Mucosa of rectum (tissue), 2 donors: ENCODE measurements around the gene CABP2.

Experiments
- H3K27ac ChIP-seq, 2 donors: one replicate each; pipeline ENCODE4 v1.7.0; 2013; ENCODE audit warnings: inconsistent platforms in 2 of 2, low read depth in 2 of 2, low read length in 2 of 2
- H3K27me3 ChIP-seq, 2 donors: one replicate each; pipeline ENCODE4 v1.7.0; 2013; ENCODE audit warnings: low read length in 2 of 2; ENCODE audit not compliant: control insufficient read depth in 2 of 2, insufficient read depth in 2 of 2
- H3K36me3 ChIP-seq, 2 donors: one replicate each; pipeline ENCODE4 v1.7.0; 2013; ENCODE audit warnings: low read length in 2 of 2; ENCODE audit not compliant: control insufficient read depth in 2 of 2, insufficient read depth in 2 of 2
- H3K4me1 ChIP-seq, 2 donors: one replicate each; pipeline ENCODE4 v1.7.0; 2013; ENCODE audit warnings: low read length in 2 of 2, mild to moderate bottlenecking in 1 of 2; ENCODE audit not compliant: control insufficient read depth in 2 of 2, insufficient read depth in 2 of 2
- H3K4me3 ChIP-seq, 2 donors: one replicate each; pipeline ENCODE4 v1.7.0; 2013; ENCODE audit warnings: low read length in 2 of 2
- H3K9ac ChIP-seq, 2 donors: one replicate each; pipeline ENCODE4 v1.7.0; 2013; ENCODE audit warnings: low read length in 2 of 2, low read depth in 1 of 2, mild to moderate bottlenecking in 1 of 2
- H3K9me3 ChIP-seq, 2 donors: one replicate each; pipeline ENCODE4 v1.7.0; 2013; ENCODE audit warnings: low read length in 2 of 2; ENCODE audit not compliant: control insufficient read depth in 2 of 2
- donor health status: healthy.
- donor health status: Normal muscosa, but diverticular disease.

The CABP2 gene

GRCh38 chr11:67497656-67498291 is 25.5 kb downstream of the CABP2 start:
- no peaks in the 10 kb centered on the region for H3K9me3 ChIP-seq
- no peak overlapping the region for H3K9ac ChIP-seq
- H3K4me1 ChIP-seq: no peaks in the 10 kb centered on the region
- peaks cover 48 to 52% of the 10 kb centered on the region in 2 donors for H3K36me3 ChIP-seq
- no peaks in the 10 kb centered on the region for H3K27me3 ChIP-seq
- H3K27ac ChIP-seq: no peak overlapping the region
- no peak overlapping the region for H3K4me3 ChIP-seq

- H3K36me3 ChIP-seq: peaks cover 55 to 58% of the 10 kb centered on the region in 2 donors
- no peaks in the 10 kb centered on the region for H3K27me3 ChIP-seq
- no peak overlapping the region for H3K9ac ChIP-seq
- H3K9me3 ChIP-seq: no peaks in the 10 kb centered on the region
- H3K4me3 ChIP-seq: no peak overlapping the region
- H3K27ac ChIP-seq: no peak overlapping the region
- no peaks in the 10 kb centered on the region for H3K4me1 ChIP-seq
Measured at GRCh38 chr11:67496113-67496512, 27.1 kb downstream of the CABP2 start.

- Histone ChIP-seq H3K9ac (no peak overlapping the region), H3K27me3 (no peaks in the 10 kb centered on the region), H3K9me3 (no peaks in the 10 kb centered on the region), H3K4me1 (no peaks in the 10 kb centered on the region), H3K27ac (no peak overlapping the region), H3K36me3 (peaks cover 56 to 60% of the 10 kb centered on the region in 2 donors), H3K4me3 (no peak overlapping the region)
Measured at GRCh38 chr11:67495234-67496005, 27.8 kb downstream of the CABP2 start.

- Histone ChIP-seq H3K9ac (no peak overlapping the region), H3K9me3 (no peaks in the 10 kb centered on the region), H3K4me1 (peaks cover 3 to 5% of the 10 kb centered on the region in 2 donors), H3K27me3 (no peaks in the 10 kb centered on the region), H3K27ac (no peak overlapping the region), H3K4me3 (no peak overlapping the region), H3K36me3 (peaks cover 54 to 62% of the 10 kb centered on the region in 2 donors)
Measured at GRCh38 chr11:67494371-67495233, 28.6 kb downstream of the CABP2 start.

DNA sequence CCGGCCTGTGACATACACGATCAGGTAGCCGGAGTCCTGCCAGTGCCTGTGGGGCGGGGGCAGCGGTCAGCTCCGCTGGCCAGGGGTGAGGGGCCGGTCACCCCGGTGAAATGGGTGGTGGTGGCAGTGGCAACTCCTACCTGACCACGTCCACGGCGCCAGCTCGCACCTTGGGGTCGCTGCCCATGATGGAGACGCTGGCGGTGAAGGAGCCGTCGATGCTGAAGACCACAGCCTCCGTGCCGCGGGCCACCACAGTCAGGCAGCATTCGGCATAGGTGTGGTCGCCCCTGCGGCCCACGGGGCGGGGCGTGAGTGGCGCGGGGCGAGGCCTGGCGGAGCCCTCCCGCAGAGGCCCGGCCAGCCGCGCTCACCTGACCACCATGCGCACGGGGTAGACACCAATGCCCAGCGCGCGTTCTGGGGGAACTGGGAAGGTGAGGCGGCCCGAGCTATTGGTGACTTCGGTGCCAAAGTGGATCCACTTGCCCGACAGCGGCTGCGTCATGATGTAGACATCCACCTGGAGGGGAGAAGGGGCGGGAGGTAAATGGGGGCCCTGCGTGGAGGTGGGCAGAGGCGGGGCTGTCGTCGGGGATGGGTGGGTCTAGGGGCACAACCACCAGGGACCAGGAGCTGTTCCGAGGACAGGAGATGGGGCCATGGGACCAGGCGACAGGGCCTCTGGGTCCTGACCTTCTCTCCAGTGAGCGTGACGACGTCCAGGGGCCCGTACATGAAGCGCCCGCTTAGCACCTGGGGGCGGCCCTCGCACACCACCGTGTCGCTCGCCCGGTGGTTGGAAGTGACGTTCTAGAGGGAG is 29.5 kb downstream of the CABP2 start:
- H3K4me3 ChIP-seq: no peak overlapping the region
- no peaks in the 10 kb centered on the region for H3K27me3 ChIP-seq
- no peaks in the 10 kb centered on the region for H3K9me3 ChIP-seq
- H3K36me3 ChIP-seq: peaks cover 52 to 60% of the 10 kb centered on the region in 2 donors
- no peak overlapping the region for H3K9ac ChIP-seq
- H3K27ac ChIP-seq: no peak overlapping the region
- H3K4me1 ChIP-seq: peaks cover 4 to 10% of the 10 kb centered on the region in 2 donors

GRCh38 chr11:67492801-67493547 is 30.3 kb downstream of the CABP2 start:
- no peaks in the 10 kb centered on the region for H3K9me3 ChIP-seq
- H3K27ac ChIP-seq: no peak overlapping the region
- H3K4me3 ChIP-seq: no peak overlapping the region
- H3K9ac ChIP-seq: no peak overlapping the region
- peaks cover 4 to 10% of the 10 kb centered on the region in 2 donors for H3K4me1 ChIP-seq
- H3K27me3 ChIP-seq: no peaks in the 10 kb centered on the region
- H3K36me3 ChIP-seq: peaks cover 45 to 56% of the 10 kb centered on the region in 2 donors

DNA sequence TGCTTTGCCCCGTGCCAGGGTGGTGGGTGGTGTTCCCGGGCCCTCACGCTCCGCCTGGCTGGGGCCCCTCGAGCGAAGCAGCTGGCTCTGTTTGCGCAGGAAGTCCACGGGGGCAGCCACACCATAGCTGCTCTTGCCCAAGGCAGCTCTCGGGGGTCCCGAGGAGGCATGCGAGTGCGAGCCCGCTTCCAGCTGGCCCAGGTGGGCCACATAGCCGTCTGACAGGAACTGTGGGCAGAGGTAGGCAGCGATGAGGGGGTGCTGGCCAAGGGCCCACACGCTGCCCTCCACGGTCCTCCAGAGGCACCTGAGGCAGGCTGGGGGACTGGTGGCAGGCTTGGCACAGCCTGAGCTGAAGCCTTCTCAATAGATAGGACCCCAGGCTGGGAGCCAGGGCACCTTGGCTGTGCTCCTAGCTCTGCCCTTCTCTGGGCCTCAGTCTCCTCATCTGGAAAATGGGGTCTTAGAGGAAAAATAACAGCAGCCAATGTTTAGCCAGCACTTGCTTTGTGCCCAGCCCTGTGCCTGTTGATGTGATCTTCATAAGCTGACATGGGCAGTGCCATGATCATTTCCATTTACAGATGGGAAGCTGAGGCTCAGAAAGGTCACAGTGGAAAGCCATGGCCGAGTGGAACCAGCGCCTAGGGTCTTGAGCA is 31.0 kb downstream of the CABP2 start:
- peaks cover 41 to 59% of the 10 kb centered on the region in 2 donors for H3K36me3 ChIP-seq

DNA sequence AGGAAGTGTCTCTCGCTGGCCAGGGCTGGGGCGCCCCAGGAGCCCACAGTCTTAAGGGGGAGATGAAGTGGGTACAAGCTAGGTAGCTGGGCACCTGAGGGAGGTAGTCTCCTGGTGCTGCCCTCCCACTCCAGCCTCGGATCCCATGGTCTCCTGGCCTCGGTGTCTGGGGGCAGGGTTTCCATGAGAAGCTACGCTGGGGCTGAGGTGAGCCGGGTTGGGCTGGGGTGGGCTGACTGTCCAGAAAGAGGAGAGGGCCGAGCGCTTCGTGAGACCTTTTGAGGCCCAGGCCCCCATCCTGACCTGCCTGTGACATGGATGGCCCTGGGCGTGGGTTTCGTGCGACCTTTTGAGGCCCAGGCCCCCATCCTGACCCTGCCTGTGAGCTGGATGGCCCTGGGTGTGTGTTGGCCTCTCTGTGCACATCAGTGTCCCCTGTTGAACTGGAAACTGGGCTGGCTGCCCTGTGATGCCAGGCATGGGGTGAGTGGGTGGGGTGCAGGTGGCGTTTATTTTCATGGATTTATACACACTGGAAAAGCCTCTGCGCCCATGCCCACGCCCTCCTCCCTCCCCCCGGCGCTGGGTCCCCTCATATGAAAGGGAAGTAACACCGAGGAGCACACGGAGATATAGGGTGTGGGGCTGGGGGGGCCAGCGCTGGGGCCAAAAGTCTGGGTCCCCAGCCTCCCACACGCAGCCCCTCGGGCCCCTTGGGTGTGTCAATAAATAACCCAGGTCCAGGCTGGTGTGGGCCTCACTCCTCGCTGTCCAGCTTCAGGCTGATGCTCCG is 31.8 kb downstream of the CABP2 start:
- Histone ChIP-seq H3K4me1 (peaks cover 4 to 10% of the 10 kb centered on the region in 2 donors), H3K36me3 (peaks cover 39 to 58% of the 10 kb centered on the region in 2 donors), H3K9me3 (no peaks in the 10 kb centered on the region), H3K9ac (no peak overlapping the region), H3K4me3 (no peak overlapping the region), H3K27ac (no peak overlapping the region), H3K27me3 (no peaks in the 10 kb centered on the region)

More for the DNA sequence above, 31.0 kb downstream of the CABP2 start:
- Histone ChIP-seq H3K4me3 (no peak overlapping the region), H3K4me1 (peaks cover 4 to 10% of the 10 kb centered on the region in 2 donors), H3K27me3 (no peaks in the 10 kb centered on the region), H3K9me3 (no peaks in the 10 kb centered on the region), H3K9ac (no peak overlapping the region), H3K27ac (no peak overlapping the region)
